GM12878 (cell line): ENCODE results near the gene NME7. TPM values are rescaled to one million over a fixed set of nuclear protein-coding genes. Genes with fewer than 3 reads are reported as not detected.
A peak's percentile ranks its signal among the peaks of the same experiment; 100 is the strongest.

Experiments used
- ATAC-seq: fragments of 200-7000 bp; cut with Tn5 transposase; 3 replicates; pipeline ENCODE4 v1.9.1; 2020; ENCODE audit warnings: mild to moderate bottlenecking, moderate library complexity
- BruUV-seq: library from RNA; stranded (reverse); fragments of 400-500 nt; replicated peaks from 2 replicates; lab custom pipeline; 2021; lab: Mats Ljungman, UMichigan
- CTCF ChIA-PET: fragments of 300-600 bp; sonication (Branson Sonifier 250); formaldehyde crosslinking; extraction: SDS; loops from one replicate; lab custom pipeline; 2021; ENCODE audit warnings: inconsistent platforms; lab: Yijun Ruan, JAX
- POLR2A ChIA-PET: fragments of 350-600 bp; formaldehyde crosslinking; extraction: SDS; loops from one replicate; lab custom pipeline; 2021; ENCODE audit warnings: inconsistent platforms; lab: Charles Lee
- RAD21 ChIA-PET: fragments of 300-600 bp; sonication (Branson Sonifier 250); formaldehyde crosslinking; loops from one replicate; lab custom pipeline; 2023; ENCODE audit warnings: antibody characterized with exemption; ENCODE audit not compliant: unreplicated experiment; lab: Charles Lee
- SMC1A ChIA-PET: fragments of 300-600 bp; sonication (Branson Sonifier 250); formaldehyde crosslinking; loops from one replicate; lab custom pipeline; 2023; ENCODE audit not compliant: unreplicated experiment, uncharacterized antibody; lab: Charles Lee
- DNase-seq: peaks from one replicate; pipeline ENCODE4 v3.0.0-alpha.2; 2011; ENCODE audit warnings: low read depth, low spot score
- FAIRE-seq: peaks from 3 replicates; lab custom pipeline; 2011; peaks lifted over from hg19 to GRCh38; lab: Jason Lieb, UNC
- H2AFZ ChIP-seq: 2 replicates; pipeline ENCODE4 v1.6.0; 2011; ENCODE audit warnings: low read depth, low read length, control low read depth; ENCODE audit not compliant: control insufficient read depth
- H3K27ac ChIP-seq: 2 replicates; pipeline ENCODE4 v1.5.1; 2011; ENCODE audit warnings: control low read depth; ENCODE audit not compliant: control insufficient read depth, insufficient read depth
- H3K27me3 ChIP-seq, 2 experiments: replicated peaks in 1 of 2; 2 replicates each; pipeline versions ENCODE4 v1.6.0 to v1.6.1; 2011; ENCODE audit warnings: low read length in 1 of 2; ENCODE audit not compliant: control insufficient read depth in 2 of 2, insufficient read depth in 2 of 2
- H3K36me3 ChIP-seq, 2 experiments: 2 replicates each; pipeline ENCODE4 v1.5.1; 2011; ENCODE audit warnings: low read length in 1 of 2; ENCODE audit not compliant: control insufficient read depth in 2 of 2, insufficient read depth in 2 of 2
- H3K4me1 ChIP-seq: 2 replicates; pipeline ENCODE4 v1.6.1; 2011; ENCODE audit warnings: mild to moderate bottlenecking, low read length, moderate library complexity, mixed read lengths; ENCODE audit not compliant: control insufficient read depth, insufficient read depth
- H3K4me2 ChIP-seq: 2 replicates; pipeline ENCODE4 v1.6.0; 2011; ENCODE audit warnings: control low read depth; ENCODE audit not compliant: control insufficient read depth, insufficient read depth
- H3K4me3 ChIP-seq: fragments of 200-600 bp; sonication (generic); 2 replicates; pipeline ENCODE4 v1.5.1; 2016
- H3K79me2 ChIP-seq: 2 replicates; pipeline ENCODE4 v1.6.0; 2011; ENCODE audit warnings: low read length; ENCODE audit not compliant: control insufficient read depth, insufficient read depth
- H3K9ac ChIP-seq: 2 replicates; pipeline ENCODE4 v1.8.0; 2011; ENCODE audit warnings: low read length, control low read depth, mixed read lengths; ENCODE audit not compliant: control insufficient read depth, insufficient read depth
- H3K9me3 ChIP-seq: replicated peaks from 3 replicates; pipeline ENCODE4 v1.5.1; 2011; ENCODE audit warnings: mild to moderate bottlenecking, low read length; ENCODE audit not compliant: control insufficient read depth, insufficient read depth
- H4K20me1 ChIP-seq: 2 replicates; pipeline ENCODE4 v1.6.0; 2011; ENCODE audit not compliant: control insufficient read depth, insufficient read depth
- EP300 ChIP-seq, 2 experiments: fragments of 150-350 bp in 1 of 2; IDR thresholded peaks; 2 replicates each; pipeline ENCODE4 v1.6.1; 2011 to 2012; ENCODE audit warnings: low read depth in 2 of 2, low read length in 2 of 2, borderline replicate concordance in 1 of 2, improper control_type of control experiment in 1 of 2, inconsistent platforms in 1 of 2; ENCODE audit not compliant: control insufficient read depth in 1 of 2
- KAT2A ChIP-seq: conservative IDR thresholded peaks from 2 replicates; pipeline ENCODE4 v1.6.1; 2011; ENCODE audit warnings: low read depth, low read length; ENCODE audit not compliant: control insufficient read depth
- MEF2A ChIP-seq: IDR thresholded peaks from 2 replicates; pipeline ENCODE4 v1.6.1; 2011; ENCODE audit warnings: low read depth, mild to moderate bottlenecking, low read length, moderate library complexity; ENCODE audit not compliant: insufficient read depth
- MYC ChIP-seq: IDR thresholded peaks from 2 replicates; pipeline ENCODE4 v1.6.1; 2011; ENCODE audit warnings: mild to moderate bottlenecking, low read length, moderate library complexity, inconsistent platforms; ENCODE audit not compliant: insufficient read depth, insufficient replicate concordance, insufficient read length, severe bottlenecking
- RAD21 ChIP-seq: IDR thresholded peaks from 2 replicates; pipeline ENCODE4 v1.6.1; 2011; ENCODE audit warnings: mild to moderate bottlenecking, low read depth, low read length, moderate library complexity; ENCODE audit not compliant: insufficient read depth
- STAT1 ChIP-seq: fragments of 450-650 bp; conservative IDR thresholded peaks from 2 replicates; pipeline ENCODE4 v1.6.1; 2014; ENCODE audit warnings: antibody characterized with exemption, mild to moderate bottlenecking
- WGBS: methylation state at CpG from one replicate; pipeline ENCODE4 v1.1.6; 2016; ENCODE audit warnings: low lambda C conversion rate; ENCODE audit not compliant: insufficient replicate concordance, insufficient coverage; ENCODE audit errors: missing lambda C conversion rate; 5-methylcytosine and 5-hydroxymethylcytosine counted together
- in situ Hi-C: fragments of 300-500 bp; cut with MboI; formaldehyde crosslinking; loops from 9 replicates; pipeline ENCODE4 v1.14.3; 2018; ENCODE audit warnings: mixed read lengths
- intact Hi-C: fragments of 100-400 bp; cut with micrococcal nuclease; formaldehyde crosslinking; loops from one replicate; pipeline ENCODE4 v1.14.2; 2022; ENCODE audit not compliant: unreplicated experiment
- polyA plus RNA-seq, 11 experiments: library from polyadenylated mRNA; depleted of rRNA in 4 of 11; unstranded in 6 of 11; stranded (reverse) in 5 of 11; fragments of >200 nt; fragmentation: Nextera tagmentation in 4 of 11; fragmentation: Illumina TruSeq in 1 of 11; extraction: Ambion mirVana in 4 of 11; extraction: Trizol in 1 of 11; gene quantifications; 1 replicate in 1 of 11; 2 replicates in 10 of 11; pipeline versions ENCODE4 v1.2.1 to v1.2.3, GENCODE V29; 2011 to 2016; ENCODE audit warnings: inconsistent platforms in 2 of 11, missing spikeins in 2 of 11, low read depth in 1 of 11
- total RNA-seq, 4 experiments: library from RNA; depleted of rRNA in 3 of 4; stranded (reverse); fragments of >200 nt in 3 of 4; fragmentation: Illumina TruSeq in 1 of 4; extraction: Trizol in 1 of 4; gene quantifications; 2 replicates each; pipeline versions ENCODE4 v1.2.1 to v1.2.3, GENCODE V29; 2013 to 2021
- TF ChIP-seq, protein P1 (sequence below): fragments of 450-650 bp; IDR thresholded peaks from 2 replicates; pipeline ENCODE4 v1.6.1; 2016; ENCODE audit warnings: mild to moderate bottlenecking

Gene NME7
- total and polyA plus RNA-seq, 10 of the 15 experiments (the other 5 are each of a cell fraction or from before 2014, with no cell fraction given) = 1.5 to 15.6 (median 7.2) TPM

DNA sequence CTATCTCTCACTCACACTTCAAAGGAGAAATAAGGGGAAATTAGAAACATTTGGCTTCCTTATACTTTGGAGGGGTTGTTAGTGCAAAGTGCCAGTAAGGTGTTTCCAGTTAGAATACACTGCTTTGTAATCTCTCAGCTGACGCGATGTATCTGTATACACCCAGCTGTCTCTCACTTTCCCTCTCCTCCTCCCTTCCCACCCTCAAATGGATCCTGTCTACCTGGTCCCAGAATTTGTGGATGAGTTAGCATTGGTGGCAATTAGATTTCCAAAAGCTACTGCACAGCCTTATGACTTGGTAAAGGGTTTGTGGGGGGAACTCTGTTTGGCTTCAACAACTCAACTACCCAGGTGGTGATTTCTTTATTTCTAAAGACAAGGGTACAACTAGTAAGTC lies 250.6 kb downstream of the NME7 start:
- Histone ChIP-seq H2AFZ (no peak overlapping the region), H3K4me3 (no peak overlapping the region), H4K20me1 (no peaks in the 10 kb centered on the region), H3K27ac (no peak overlapping the region), H3K4me1 (peaks cover 8% of the 10 kb centered on the region), H3K79me2 (no peaks in the 10 kb centered on the region), H3K9ac (no peak overlapping the region), H3K9me3 (no peaks in the 10 kb centered on the region), H3K4me2 (no peak overlapping the region), H3K27me3 (no peaks in the 10 kb centered on the region), H3K36me3 (peaks cover 0 to 4% of the 10 kb centered on the region in 2 experiments; a peak in 2 of 4 replicates)
- BruUV-seq = TSS peak; percentile 16
- POLR2A ChIA-PET = interaction anchor here (1.3 to 1.6 kb wide), 3 partner anchors 9 to 98 kb away, joined by 3 to 5 read pairs (median 3); no protein-coding TSS in a partner anchor
- DNase-seq (no peak), FAIRE-seq (no peak), ATAC-seq (no peak)
- no peak for TF ChIP-seq RAD21
- TF ChIP-seq STAT1 = no peak
- TF ChIP-seq KAT2A = no peak
- no peak for TF ChIP-seq EP300 (IDR thresholded peaks at IDR 0.05; ENCODE audit: borderline replicate concordance in 1 of 2, control insufficient read depth in 1 of 2, low read depth in 2 of 2, low read length in 2 of 2)
- TF ChIP-seq, protein P1, sequence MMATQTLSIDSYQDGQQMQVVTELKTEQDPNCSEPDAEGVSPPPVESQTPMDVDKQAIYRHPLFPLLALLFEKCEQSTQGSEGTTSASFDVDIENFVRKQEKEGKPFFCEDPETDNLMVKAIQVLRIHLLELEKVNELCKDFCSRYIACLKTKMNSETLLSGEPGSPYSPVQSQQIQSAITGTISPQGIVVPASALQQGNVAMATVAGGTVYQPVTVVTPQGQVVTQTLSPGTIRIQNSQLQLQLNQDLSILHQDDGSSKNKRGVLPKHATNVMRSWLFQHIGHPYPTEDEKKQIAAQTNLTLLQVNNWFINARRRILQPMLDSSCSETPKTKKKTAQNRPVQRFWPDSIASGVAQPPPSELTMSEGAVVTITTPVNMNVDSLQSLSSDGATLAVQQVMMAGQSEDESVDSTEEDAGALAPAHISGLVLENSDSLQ = no peak
- TF ChIP-seq MEF2A = no peak
- no peak for TF ChIP-seq MYC
- RAD21 ChIA-PET = interaction anchor here (0.7 to 2.8 kb wide), 7 partner anchors 9 to 481 kb away, joined by 3 to 17 read pairs (median 4); no protein-coding TSS in a partner anchor
- WGBS = 100% methylated on average over 2 of the region's 2 CpGs
- SMC1A ChIA-PET = interaction anchor here (0.5 to 5.9 kb wide), 17 partner anchors 7 to 668 kb away, joined by 3 to 47 read pairs (median 5); no protein-coding TSS in a partner anchor
- in situ Hi-C loops (no loop called here), intact Hi-C loops (no loop called here)
- CTCF ChIA-PET = interaction anchor here (0.6 to 4.1 kb wide), 11 partner anchors 10 to 1273 kb away, joined by 3 to 18 read pairs (median 4); no protein-coding TSS in a partner anchor
